ENCODE data around the gene SORCS2.

SORCS2 gene

GRCh38 chr4:7662507-7662846 is 470.1 kb downstream of the SORCS2 start:
- DNase-seq: no peak

GRCh38 chr4:7663075-7663541 is 470.8 kb downstream of the SORCS2 start:
- no peak for DNase-seq

DNA sequence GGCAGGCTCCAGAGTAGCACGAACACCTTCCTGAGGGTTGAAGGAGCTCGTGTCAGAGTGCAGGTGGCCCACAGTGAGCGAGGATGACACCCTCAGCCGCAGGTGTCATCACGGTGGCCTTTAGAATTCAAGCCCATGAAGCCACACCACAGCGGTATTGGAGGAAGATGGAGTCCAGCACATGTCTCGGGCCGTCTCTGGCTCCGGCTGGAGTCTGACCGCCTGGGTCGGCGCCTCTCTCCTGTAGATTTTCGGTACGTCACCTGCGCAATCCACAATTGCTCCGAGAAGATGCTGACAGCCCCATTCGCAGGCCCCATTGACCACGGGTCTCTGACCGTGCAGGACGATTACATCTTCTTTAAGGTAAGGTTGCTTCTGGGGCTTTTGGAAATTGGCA is 471.8 kb downstream of the SORCS2 start:
- DNase-seq: no peak

GRCh38 chr4:7665321-7665720 is 473.0 kb downstream of the SORCS2 start:
- no peak for DNase-seq

DNA sequence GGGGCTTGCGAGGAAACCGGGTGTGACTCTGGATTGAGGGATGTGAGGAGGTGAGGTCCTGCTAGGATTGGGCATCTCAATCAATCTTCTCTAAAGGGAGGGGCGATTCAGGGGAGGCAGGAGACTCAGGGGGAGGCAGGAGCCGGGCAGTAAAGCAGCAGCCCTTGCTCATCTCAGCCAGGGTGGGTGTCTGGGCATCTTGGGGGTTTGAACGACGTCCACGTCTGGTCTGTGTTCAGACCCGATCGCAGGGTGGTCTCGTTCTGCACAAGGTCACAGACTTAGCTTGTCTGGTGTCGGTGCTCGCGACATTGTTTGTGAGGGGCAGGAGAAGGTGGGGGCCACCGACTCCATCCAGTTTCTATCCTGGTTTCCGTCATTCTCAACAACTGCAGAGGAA is 473.7 kb downstream of the SORCS2 start:
- DNase-seq: no peak

GRCh38 chr4:7666744-7667143 is 474.4 kb downstream of the SORCS2 start:
- DNase-seq: no peak

GRCh38 chr4:7668271-7668670 is 475.9 kb downstream of the SORCS2 start:
- DNase-seq: no peak

DNA sequence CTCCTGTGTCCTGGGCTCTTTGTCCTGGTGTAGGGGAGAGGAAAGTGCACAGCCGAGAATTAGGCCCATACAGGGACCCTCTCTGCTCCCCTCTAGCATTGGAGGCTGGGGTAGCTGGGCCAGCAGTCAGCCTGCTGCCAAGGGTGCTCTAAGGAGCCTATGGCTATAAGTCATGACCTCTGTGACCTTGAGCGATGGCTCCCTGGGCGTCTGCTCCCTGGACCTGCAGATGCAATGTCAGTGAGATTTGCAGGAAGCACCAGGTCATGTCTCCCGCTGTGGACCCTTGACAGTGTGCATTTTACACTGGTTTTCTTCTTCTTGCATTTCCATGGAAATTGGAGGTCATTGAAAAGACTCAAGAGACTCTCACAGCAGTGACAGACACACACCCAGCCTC is 476.5 kb downstream of the SORCS2 start:
- DNase-seq: no peak

GRCh38 chr4:7672601-7673000 is 480.3 kb downstream of the SORCS2 start:
- no peak for DNase-seq

DNA sequence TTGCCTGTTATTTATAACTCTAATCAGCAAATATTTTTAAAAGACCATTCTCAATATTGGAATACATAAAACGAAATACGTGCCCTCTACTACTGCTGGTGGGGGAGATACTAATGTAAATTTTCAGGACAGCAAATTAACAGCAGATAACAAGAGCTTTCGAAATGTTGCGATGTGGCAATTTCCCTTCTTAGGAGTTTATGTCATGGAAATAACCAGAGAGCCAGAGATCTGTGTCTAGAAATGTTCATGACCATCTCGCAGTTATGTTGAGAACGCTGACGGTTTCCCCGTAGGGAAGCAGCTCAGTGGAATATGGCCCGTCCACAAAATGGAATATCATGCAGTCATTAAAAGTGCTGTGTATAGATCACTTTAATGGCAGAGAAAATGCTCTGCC is 480.8 kb downstream of the SORCS2 start:
- DNase-seq: no peak

GRCh38 chr4:7674706-7675105 is 482.4 kb downstream of the SORCS2 start:
- no peak for DNase-seq

DNA sequence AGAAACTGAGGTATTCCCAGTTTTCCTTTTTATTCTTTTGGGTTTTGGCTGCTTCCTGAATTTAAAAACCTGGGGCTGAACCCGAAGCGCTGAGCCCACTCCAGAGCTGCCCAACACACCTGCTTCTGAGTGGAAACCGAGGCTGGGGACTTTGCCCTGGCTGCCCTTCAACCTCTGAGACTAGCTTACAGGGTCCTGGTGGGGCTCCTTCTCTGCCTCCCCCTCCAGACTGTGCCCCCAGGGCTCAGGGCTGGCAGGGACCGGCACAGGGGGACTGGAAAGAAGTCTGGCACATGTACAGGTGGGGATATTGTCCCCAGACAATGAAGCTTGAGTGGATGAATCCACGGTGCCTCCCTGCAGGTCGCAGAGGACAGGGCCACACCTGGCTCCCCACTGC is 482.8 kb downstream of the SORCS2 start:
- DNase-seq: no peak

GRCh38 chr4:7675612-7676320 is 483.4 kb downstream of the SORCS2 start:
- no peak for DNase-seq

- no peak for DNase-seq
Observed at GRCh38 chr4:7676398-7676922, 484.1 kb downstream of the SORCS2 start.

DNA sequence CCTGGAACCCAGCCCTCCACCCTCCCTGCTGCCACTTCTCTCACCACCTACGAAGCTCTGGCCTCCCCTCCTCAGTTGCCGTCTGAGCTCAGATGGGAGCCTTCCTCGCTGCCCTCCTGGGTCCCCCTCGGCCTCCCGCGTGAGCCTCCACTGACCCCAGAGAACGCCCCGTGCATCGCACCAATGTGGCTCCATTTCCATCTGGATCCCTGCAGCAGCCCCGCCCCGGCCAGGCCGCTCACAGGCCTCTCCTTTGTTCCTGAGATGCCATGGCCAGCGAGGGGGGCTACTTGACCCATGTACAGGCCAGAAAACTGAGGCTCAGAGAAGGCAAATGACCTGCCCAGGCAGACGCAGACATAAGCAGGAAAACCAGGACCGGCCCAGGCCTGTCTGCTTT is 484.7 kb downstream of the SORCS2 start:
- no peak for DNase-seq

GRCh38 chr4:7677799-7678301 is 485.5 kb downstream of the SORCS2 start:
- no peak for DNase-seq

DNA sequence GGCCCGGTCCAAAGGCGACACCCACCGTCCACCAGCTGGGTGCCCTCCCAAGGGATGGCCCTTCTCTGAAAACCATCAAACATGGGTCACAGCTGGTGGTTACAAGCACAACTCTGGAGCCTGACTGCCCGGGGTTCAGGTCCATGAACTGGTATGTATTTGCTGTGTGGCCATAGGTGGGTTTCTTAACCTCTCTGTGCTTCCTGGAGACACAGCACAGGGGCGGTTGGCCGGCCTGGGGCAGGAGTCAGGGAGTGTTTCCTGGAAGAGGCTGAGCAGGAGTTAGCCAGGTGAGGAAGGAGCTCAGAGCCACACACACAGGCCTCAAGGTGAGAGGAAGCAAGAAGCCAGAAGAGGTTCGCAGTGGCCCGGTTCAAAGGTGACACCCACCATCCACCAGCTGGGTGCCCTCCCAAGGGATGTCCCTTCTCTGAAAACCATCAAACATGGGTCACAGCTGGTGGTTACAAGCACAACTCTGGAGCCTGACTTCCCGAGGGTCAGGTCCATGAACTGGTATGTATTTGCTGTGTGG is 486.0 kb downstream of the SORCS2 start:
- no peak for DNase-seq

GRCh38 chr4:7679406-7680040 is 487.2 kb downstream of the SORCS2 start:
- DNase-seq: no peak

DNA sequence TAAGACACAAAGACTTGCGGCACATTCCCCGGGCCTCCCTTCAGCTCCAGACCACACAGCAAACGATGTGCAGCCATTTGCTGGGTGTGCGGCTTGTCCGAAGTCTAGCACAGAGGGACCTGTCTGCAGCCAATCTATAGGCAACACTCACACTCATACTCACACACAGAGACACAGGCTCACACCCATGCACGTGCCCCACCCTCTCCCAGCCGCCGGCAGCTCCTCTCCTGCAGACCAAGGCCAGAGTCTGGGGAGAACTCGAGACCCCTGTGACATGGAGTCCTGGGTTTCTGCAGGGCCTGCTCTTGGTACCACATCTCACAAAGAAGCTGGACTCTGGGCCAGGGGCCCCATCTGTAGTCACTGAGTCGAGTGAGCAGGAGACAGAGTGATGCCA is 487.8 kb downstream of the SORCS2 start:
- DNase-seq: no peak

DNA sequence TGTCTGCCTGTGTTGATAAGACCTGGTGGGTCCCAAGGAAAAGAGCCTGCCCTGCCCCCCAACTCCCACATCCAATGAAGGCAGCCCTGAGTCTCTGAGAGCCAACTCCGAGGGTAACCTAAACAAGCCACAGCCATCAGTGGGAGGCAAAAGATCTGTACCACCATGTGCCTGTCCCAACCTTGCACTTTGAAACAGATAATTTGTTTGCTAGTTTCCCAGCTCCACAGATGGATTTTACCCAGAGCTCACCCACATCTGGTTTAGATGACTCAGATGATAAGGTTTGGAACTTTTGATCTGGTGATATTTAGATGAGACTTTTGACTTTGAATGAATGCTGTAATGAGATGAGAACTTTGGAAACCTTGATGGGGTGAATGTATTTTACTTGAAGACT is 488.4 kb downstream of the SORCS2 start:
- no peak for DNase-seq

DNA sequence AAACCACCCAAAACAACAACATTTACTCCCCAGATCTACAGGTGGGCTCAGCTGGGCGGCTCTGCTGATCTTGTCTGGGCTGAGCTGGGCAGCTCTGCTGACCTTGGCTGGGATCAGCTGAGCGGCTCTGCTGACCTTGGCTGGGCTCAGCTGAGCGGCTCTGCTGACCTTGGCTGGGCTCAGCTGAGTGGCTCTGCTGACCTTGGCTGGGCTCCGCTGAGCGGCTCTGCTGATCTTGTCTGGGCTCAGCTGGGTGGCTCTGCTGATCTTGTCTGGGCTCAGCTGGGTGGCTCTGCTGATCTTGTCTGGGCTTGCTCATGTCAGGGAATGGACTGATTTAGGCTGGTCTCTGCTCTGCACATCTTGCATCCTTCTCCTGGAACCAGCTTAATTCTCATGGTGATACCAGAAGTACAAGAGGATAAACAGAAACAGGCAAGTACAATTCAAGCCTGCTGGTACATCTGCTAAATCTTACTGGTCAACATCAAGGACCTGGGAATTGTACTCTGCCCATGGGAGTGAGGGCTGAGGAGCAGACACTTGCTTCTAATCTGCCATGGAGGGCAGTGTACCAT is 490.9 kb downstream of the SORCS2 start:
- no peak for DNase-seq

DNA sequence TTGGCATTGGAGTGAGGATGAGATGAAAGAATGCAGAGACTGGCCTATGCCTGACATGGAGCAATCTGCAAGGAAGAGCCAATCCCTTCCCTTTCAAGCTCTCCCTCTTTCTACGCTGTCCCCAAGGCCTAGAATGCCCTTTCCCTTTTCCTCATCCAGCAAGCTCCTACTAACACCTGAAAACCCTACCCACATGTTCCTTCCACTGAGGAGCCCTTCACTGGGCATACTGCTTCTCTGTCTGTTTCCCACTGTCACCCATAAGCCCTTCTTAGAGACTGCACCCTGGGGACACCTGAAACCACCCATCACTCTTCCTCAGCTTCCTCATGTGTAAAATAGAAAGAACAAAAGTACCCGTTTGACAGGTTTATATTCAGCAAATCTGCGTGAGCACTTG is 492.0 kb downstream of the SORCS2 start:
- DNase-seq: no peak

GRCh38 chr4:7686070-7686870 is 493.9 kb downstream of the SORCS2 start:
- no peak for DNase-seq

Data from activated CD8-positive, alpha-beta memory T cell treated with anti-CD3 and anti-CD28 coated beads, Interleukin-2, amount 50 U/mL, for 48 hours (primary cell).